CD4-positive, alpha-beta memory T cell (primary cell): Measurements from ENCODE around the gene TP53BP1. TPM values are rescaled to one million over a fixed set of nuclear protein-coding genes. Genes with fewer than 3 reads are reported as not detected.

Experiments used
- CTCF ChIA-PET: fragments of 350-600 bp; sonication (Branson Sonifier 250); formaldehyde crosslinking; loops from one replicate; lab custom pipeline; 2021; ENCODE audit warnings: inconsistent platforms; ENCODE audit not compliant: partially characterized antibody; lab: Charles Lee
- POLR2A ChIA-PET: fragments of 350-600 bp; sonication (Branson Sonifier 250); formaldehyde crosslinking; loops from one replicate; lab custom pipeline; 2021; ENCODE audit not compliant: partially characterized antibody; lab: Charles Lee
- DNase-seq, 5 donors: peaks; one replicate each; pipeline versions ENCODE4 v3.0.0 to v3.0.0-alpha.2; 2020 to 2022; ENCODE audit warnings: mixed read lengths in 1 of 5
- H3K27ac ChIP-seq: one replicate; pipeline ENCODE4 v1.7.0; 2013; ENCODE audit warnings: low read depth, low read length
- H3K27me3 ChIP-seq: 2 replicates; pipeline ENCODE4 v1.7.0; 2013; ENCODE audit warnings: mild to moderate bottlenecking, low read length, moderate library complexity; ENCODE audit not compliant: insufficient read depth
- H3K36me3 ChIP-seq: 2 replicates; pipeline ENCODE4 v1.7.0; 2013; ENCODE audit warnings: mild to moderate bottlenecking, low read length, moderate library complexity; ENCODE audit not compliant: insufficient read depth
- H3K4me1 ChIP-seq: 2 replicates; pipeline ENCODE4 v1.7.0; 2013; ENCODE audit warnings: mild to moderate bottlenecking, low read length, moderate library complexity; ENCODE audit not compliant: insufficient read depth
- H3K4me3 ChIP-seq, 2 donors: one replicate each; pipeline ENCODE4 v1.7.0; 2013; ENCODE audit warnings: low read length in 2 of 2, mild to moderate bottlenecking in 1 of 2
- H3K9me3 ChIP-seq, 2 donors: one replicate each; pipeline ENCODE4 v1.7.0; 2013; ENCODE audit warnings: low read length in 2 of 2, control low read depth in 1 of 2; ENCODE audit not compliant: control insufficient read depth in 1 of 2
- H3K27ac Mint-ChIP-seq, 7 donors: one replicate each; pipeline ENCODE4 v1.8.0; 2020 to 2021; ENCODE audit warnings: mixed read lengths in 7 of 7, mild to moderate bottlenecking in 6 of 7, inconsistent platforms in 3 of 7, moderate library complexity in 3 of 7
- H3K27me3 Mint-ChIP-seq, 2 donors: one replicate each; pipeline ENCODE4 v1.8.0; 2020 to 2021; ENCODE audit warnings: mixed read lengths in 2 of 2
- H3K36me3 Mint-ChIP-seq, 2 donors: one replicate each; pipeline ENCODE4 v1.8.0; 2020 to 2021; ENCODE audit warnings: mixed read lengths in 2 of 2, inconsistent platforms in 1 of 2, mild to moderate bottlenecking in 1 of 2
- H3K4me1 Mint-ChIP-seq, 4 donors: one replicate each; pipeline ENCODE4 v1.8.0; 2020 to 2021; ENCODE audit warnings: mixed read lengths in 4 of 4, mild to moderate bottlenecking in 1 of 4
- H3K4me3 Mint-ChIP-seq, 8 donors: one replicate each; pipeline ENCODE4 v1.8.0; 2020 to 2021; ENCODE audit warnings: mixed read lengths in 8 of 8, mild to moderate bottlenecking in 7 of 8, moderate library complexity in 6 of 8, inconsistent platforms in 3 of 8
- H3K9me3 Mint-ChIP-seq, 8 donors: one replicate each; pipeline ENCODE4 v1.8.0; 2020 to 2021; ENCODE audit warnings: mixed read lengths in 8 of 8, mild to moderate bottlenecking in 5 of 8, inconsistent platforms in 3 of 8, moderate library complexity in 1 of 8
- intact Hi-C: fragments of 100-400 bp; cut with micrococcal nuclease; formaldehyde crosslinking; loops from one replicate; pipeline ENCODE4 v1.15.1; 2023
- polyA plus RNA-seq, 2 donors: library from polyadenylated mRNA; unstranded; fragments of 300-500 nt; fragmentation: Illumina TruSeq; gene quantifications; one replicate each; pipeline ENCODE4 v1.2.3, GENCODE V29; 2021
- total RNA-seq, 2 experiments: library from RNA; stranded (reverse); gene quantifications; one replicate each; pipeline ENCODE4 v1.2.3, GENCODE V29; 2021

Gene TP53BP1
- total and polyA plus RNA-seq, 4 experiments from 2014 or later: 2.7 to 46.3 (median 25.5) TPM

GRCh38 chr15:43471975-43472374, 21.0 kb downstream of the TP53BP1 start:
- H3K4me3 ChIP-seq: no peak overlapping the region
- intact Hi-C loops: no loop called here
- peaks cover 51% of the 10 kb centered on the region for H3K36me3 ChIP-seq
- DNase-seq: no peak
- no peaks in the 10 kb centered on the region for H3K9me3 ChIP-seq
- ChIA-PET POLR2A (no interaction called here), CTCF (interaction anchor here (1.6 kb wide), 1 partner anchor 40 kb away, joined by 3 read pairs; no protein-coding TSS in a partner anchor)
- no peaks in the 10 kb centered on the region for H3K4me1 ChIP-seq
- no peaks in the 10 kb centered on the region for H3K27me3 ChIP-seq
- no peak overlapping the region for H3K27ac ChIP-seq
- H3K27ac Mint-ChIP-seq: peak overlapping the region in 1 of 7 donors; percentile 5
- no peaks in the 10 kb centered on the region for H3K4me1 Mint-ChIP-seq
- H3K9me3 Mint-ChIP-seq: no peaks in the 10 kb centered on the region
- no peaks in the 10 kb centered on the region for H3K27me3 Mint-ChIP-seq
- H3K36me3 Mint-ChIP-seq: peaks cover 52 to 78% of the 10 kb centered on the region in 2 donors
- H3K4me3 Mint-ChIP-seq: no peak overlapping the region

GRCh38 chr15:43469867-43470266, 23.1 kb downstream of the TP53BP1 start:
- Histone ChIP-seq H3K4me3 (no peak overlapping the region), H3K27ac (no peak overlapping the region), H3K9me3 (no peaks in the 10 kb centered on the region), H3K36me3 (peaks cover 36% of the 10 kb centered on the region), H3K4me1 (no peaks in the 10 kb centered on the region), H3K27me3 (no peaks in the 10 kb centered on the region)
- Mint-ChIP-seq H3K4me3 (no peak overlapping the region), H3K36me3 (peaks cover 48 to 78% of the 10 kb centered on the region in 2 donors), H3K27me3 (no peaks in the 10 kb centered on the region), H3K9me3 (no peaks in the 10 kb centered on the region), H3K4me1 (no peaks in the 10 kb centered on the region), H3K27ac (peak overlapping the region in 2 of 7 donors; percentile 12 to 27)
- DNase-seq: no peak
- intact Hi-C loops: no loop called here
- CTCF ChIA-PET: no interaction called here
- POLR2A ChIA-PET: interaction anchor here (0.6 kb wide), 1 partner anchor 13 kb away, joined by 5 read pairs; no protein-coding TSS in a partner anchor

- ChIA-PET CTCF (no interaction called here), POLR2A (no interaction called here)
- DNase-seq: no peak
- H3K9me3 Mint-ChIP-seq: no peaks in the 10 kb centered on the region
- Histone ChIP-seq H3K9me3 (no peaks in the 10 kb centered on the region), H3K4me3 (no peak overlapping the region), H3K36me3 (peaks cover 25% of the 10 kb centered on the region), H3K4me1 (no peaks in the 10 kb centered on the region), H3K27ac (no peak overlapping the region), H3K27me3 (no peaks in the 10 kb centered on the region)
- intact Hi-C loops: no loop called here
- H3K4me1 Mint-ChIP-seq: peaks cover 0 to 3% (median 0%) of the 10 kb centered on the region in 4 donors
- H3K27me3 Mint-ChIP-seq: no peaks in the 10 kb centered on the region
- no peak overlapping the region for H3K4me3 Mint-ChIP-seq
- peak overlapping the region in 2 of 7 donors; percentile 9 to 72 for H3K27ac Mint-ChIP-seq
- peaks cover 31 to 65% of the 10 kb centered on the region in 2 donors for H3K36me3 Mint-ChIP-seq
Observed at GRCh38 chr15:43465100-43465499, 27.9 kb downstream of the TP53BP1 start.

GRCh38 chr15:43463998-43464397, 29.0 kb downstream of the TP53BP1 start:
- POLR2A ChIA-PET: no interaction called here
- peaks cover 20% of the 10 kb centered on the region for H3K36me3 ChIP-seq
- Mint-ChIP-seq H3K27me3 (no peaks in the 10 kb centered on the region), H3K27ac (peak overlapping the region in 1 of 7 donors; percentile 57), H3K9me3 (no peaks in the 10 kb centered on the region), H3K36me3 (peaks cover 30 to 61% of the 10 kb centered on the region in 2 donors), H3K4me1 (peaks cover 0 to 3% (median 0%) of the 10 kb centered on the region in 4 donors), H3K4me3 (no peak overlapping the region)
- no peak overlapping the region for H3K4me3 ChIP-seq
- no peaks in the 10 kb centered on the region for H3K9me3 ChIP-seq
- CTCF ChIA-PET: no interaction called here
- H3K27ac ChIP-seq: no peak overlapping the region
- DNase-seq: no peak
- no peaks in the 10 kb centered on the region for H3K4me1 ChIP-seq
- intact Hi-C loops: no loop called here
- no peaks in the 10 kb centered on the region for H3K27me3 ChIP-seq

DNA sequence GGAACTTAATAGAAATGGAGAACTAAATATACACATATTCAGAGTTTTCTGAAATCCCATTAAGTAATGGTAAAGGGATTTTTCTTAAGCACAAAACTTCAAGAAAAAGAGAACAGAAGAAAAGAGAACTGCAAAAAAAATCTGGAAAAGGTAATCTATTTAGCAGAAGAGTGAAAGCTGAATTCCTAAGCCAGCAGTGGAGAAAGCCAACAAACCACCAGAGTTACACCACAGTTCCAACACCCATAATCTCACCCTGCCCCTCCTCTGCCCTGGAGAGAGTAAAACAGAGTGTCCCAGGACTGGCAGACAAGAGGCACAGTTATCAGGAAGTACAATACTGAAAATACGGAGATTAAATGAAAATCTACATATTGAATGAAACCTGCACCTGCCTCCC, 29.4 kb downstream of the TP53BP1 start:
- H3K36me3 ChIP-seq: peaks cover 17% of the 10 kb centered on the region
- Mint-ChIP-seq H3K27ac (no peak overlapping the region), H3K27me3 (no peaks in the 10 kb centered on the region), H3K4me1 (peaks cover 0 to 3% (median 0%) of the 10 kb centered on the region in 4 donors), H3K9me3 (no peaks in the 10 kb centered on the region), H3K36me3 (peaks cover 30 to 60% of the 10 kb centered on the region in 2 donors), H3K4me3 (no peak overlapping the region)
- intact Hi-C loops: no loop called here
- H3K9me3 ChIP-seq: no peaks in the 10 kb centered on the region
- CTCF ChIA-PET: no interaction called here
- H3K27ac ChIP-seq: no peak overlapping the region
- no peak for DNase-seq
- no peaks in the 10 kb centered on the region for H3K27me3 ChIP-seq
- H3K4me3 ChIP-seq: no peak overlapping the region
- POLR2A ChIA-PET: no interaction called here
- no peaks in the 10 kb centered on the region for H3K4me1 ChIP-seq

- H3K27me3 Mint-ChIP-seq: no peaks in the 10 kb centered on the region
Observed at GRCh38 chr15:43449981-43450380, 43.0 kb downstream of the TP53BP1 start.

DNA sequence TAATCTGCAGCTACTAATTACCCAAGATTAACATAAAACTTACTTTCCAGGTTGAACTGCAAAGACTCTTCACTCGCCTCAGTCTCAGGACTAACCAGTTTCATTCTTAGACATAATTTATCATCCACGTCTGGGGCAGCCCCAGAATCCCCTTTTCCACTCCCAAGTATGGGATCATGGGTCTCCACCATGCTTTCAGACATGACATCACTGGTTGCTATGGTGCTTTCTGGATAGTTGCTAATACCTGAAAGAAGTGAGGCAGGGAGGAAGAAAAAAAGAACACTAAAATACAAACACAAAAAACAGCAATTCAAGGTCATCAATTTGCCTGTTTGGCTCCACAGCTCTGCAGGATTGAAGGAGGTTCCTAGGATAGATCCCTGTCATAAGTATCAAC, 46.6 kb downstream of the TP53BP1 start:
- Mint-ChIP-seq H3K36me3 (peaks cover 17 to 40% of the 10 kb centered on the region in 2 donors), H3K9me3 (no peaks in the 10 kb centered on the region), H3K4me3 (no peak overlapping the region), H3K27me3 (no peaks in the 10 kb centered on the region), H3K27ac (peak overlapping the region in 1 of 7 donors; percentile 21), H3K4me1 (peaks cover 0 to 5% (median under 1%) of the 10 kb centered on the region in 4 donors)
- H3K27ac ChIP-seq: no peak overlapping the region
- no peak for DNase-seq
- H3K27me3 ChIP-seq: no peaks in the 10 kb centered on the region
- ChIA-PET CTCF (no interaction called here), POLR2A (no interaction called here)
- H3K36me3 ChIP-seq: no peaks in the 10 kb centered on the region
- intact Hi-C loops: no loop called here
- no peaks in the 10 kb centered on the region for H3K4me1 ChIP-seq
- no peak overlapping the region for H3K4me3 ChIP-seq
- H3K9me3 ChIP-seq: no peaks in the 10 kb centered on the region

More at GRCh38 chr15:43449981-43450380, 43.0 kb downstream of the TP53BP1 start:
- intact Hi-C loops: no loop called here
- Mint-ChIP-seq H3K4me3 (no peak overlapping the region), H3K36me3 (peaks cover 16 to 28% of the 10 kb centered on the region in 2 donors), H3K9me3 (no peaks in the 10 kb centered on the region), H3K4me1 (peaks cover 0 to 3% (median 0%) of the 10 kb centered on the region in 4 donors), H3K27ac (no peak overlapping the region)
- Histone ChIP-seq H3K4me3 (no peak overlapping the region), H3K9me3 (no peaks in the 10 kb centered on the region), H3K4me1 (no peaks in the 10 kb centered on the region), H3K27me3 (no peaks in the 10 kb centered on the region), H3K27ac (no peak overlapping the region), H3K36me3 (no peaks in the 10 kb centered on the region)
- ChIA-PET CTCF (no interaction called here), POLR2A (no interaction called here)
- DNase-seq: no peak
